HCT116 (cell line): ENCODE measurements around the gene SLC35C1. TPM values are rescaled to one million over a fixed set of nuclear protein-coding genes. Genes with fewer than 3 reads are reported as not detected.

Experiments used
- ATAC-seq: fragments of 200-7000 bp; cut with Tn5 transposase; 2 replicates; pipeline ENCODE4 v1.9.1; 2020; ENCODE audit warnings: mild to moderate bottlenecking, moderate library complexity
- BruUV-seq: library from RNA; stranded (reverse); fragments of 400-500 nt; replicated peaks from 2 replicates; lab custom pipeline; 2021; lab: Mats Ljungman, UMichigan
- CTCF ChIA-PET: fragments of 300-600 bp; sonication (Branson Sonifier 250); formaldehyde crosslinking; loops from one replicate; lab custom pipeline; 2021; ENCODE audit warnings: antibody characterized with exemption; lab: Charles Lee
- POLR2A ChIA-PET: fragments of 300-600, 350-600 bp; sonication (Branson Sonifier 250); formaldehyde crosslinking; loops from one replicate; lab custom pipeline; 2021; ENCODE audit warnings: antibody characterized with exemption; lab: Charles Lee
- RAD21 ChIA-PET, 2 experiments: fragments of 300-600 bp; sonication (Branson Sonifier 250); formaldehyde crosslinking; loops; one replicate each; lab custom pipeline; 2023; ENCODE audit warnings: low total read pairs in 2 of 2; ENCODE audit not compliant: uncharacterized antibody in 2 of 2, unreplicated experiment in 2 of 2, low non-redundant PET in 1 of 2; lab: Charles Lee
- DNase-seq: peaks from one replicate; pipeline ENCODE4 v3.0.0-alpha.2; 2010; ENCODE audit warnings: low read depth, low spot score
- H2AFZ ChIP-seq: fragments of 200-600 bp; shearing (Covaris generic), sonication (generic); 2 replicates; pipeline ENCODE4 v1.6.1; 2017; ENCODE audit warnings: low read depth, mixed run types, mixed read lengths, antibody characterized with exemption, low read length; ENCODE audit not compliant: poor library complexity, severe bottlenecking
- H3K27ac ChIP-seq: 2 replicates; pipeline ENCODE4 v1.5.1; 2012; ENCODE audit warnings: low read depth, low read length
- H3K27me3 ChIP-seq: fragments of 200-600 bp; sonication (generic); 2 replicates; pipeline ENCODE4 v1.6.1; 2016; ENCODE audit warnings: mixed run types, low read length, mixed read lengths; ENCODE audit not compliant: insufficient read depth
- H3K36me3 ChIP-seq, 2 experiments: fragments of 200-500 bp in 1 of 2; fragments of 200-600 bp in 1 of 2; sonication (Bioruptor generic) in 1 of 2; sonication (generic) in 1 of 2; 2 replicates each; pipeline versions ENCODE4 v1.5.1 to v1.6.1; 2014 to 2016; ENCODE audit warnings: low read length in 2 of 2, inconsistent platforms in 1 of 2, mixed read lengths in 1 of 2, mixed run types in 1 of 2; ENCODE audit not compliant: insufficient read depth in 2 of 2, control insufficient read depth in 1 of 2
- H3K4me1 ChIP-seq, 2 experiments: fragments of 200-600 bp in 1 of 2; sonication (generic) in 1 of 2; 2 replicates each; pipeline versions ENCODE4 v1.5.1 to v1.6.1; 2012 to 2017; ENCODE audit warnings: low read length in 2 of 2, inconsistent platforms in 1 of 2, mild to moderate bottlenecking in 1 of 2, mixed read lengths in 1 of 2, mixed run types in 1 of 2, moderate library complexity in 1 of 2; ENCODE audit not compliant: insufficient read depth in 2 of 2, control insufficient read depth in 1 of 2
- H3K4me2 ChIP-seq: fragments of 200-600 bp; sonication (generic); 2 replicates; pipeline ENCODE4 v1.6.1; 2017; ENCODE audit warnings: mixed run types, low read length, mixed read lengths
- H3K4me3 ChIP-seq, 2 experiments: fragments of 200-600 bp in 1 of 2; sonication (generic) in 1 of 2; replicated peaks in 1 of 2; 2 replicates each; pipeline ENCODE4 v1.5.1; 2011 to 2016; ENCODE audit warnings: low read length in 2 of 2, control low read depth in 1 of 2, low read depth in 1 of 2, mild to moderate bottlenecking in 1 of 2, mixed read lengths in 1 of 2, mixed run types in 1 of 2
- H3K79me2 ChIP-seq: fragments of 200-600 bp; sonication (generic); 2 replicates; pipeline ENCODE4 v1.6.1; 2017; ENCODE audit warnings: mild to moderate bottlenecking, mixed run types, low read length, moderate library complexity, mixed read lengths; ENCODE audit not compliant: insufficient read depth
- H3K9ac ChIP-seq: fragments of 200-600 bp; sonication (generic); 2 replicates; pipeline ENCODE4 v1.6.1; 2016; ENCODE audit warnings: low read length, mixed read lengths
- H3K9me2 ChIP-seq: fragments of 200-600 bp; sonication (generic), shearing (Covaris generic); 2 replicates; pipeline ENCODE4 v1.6.1; 2017; ENCODE audit warnings: mixed run types, mild to moderate bottlenecking, moderate library complexity; ENCODE audit not compliant: insufficient read depth
- H3K9me3 ChIP-seq, 2 experiments: fragments of 200-500 bp in 1 of 2; fragments of 200-600 bp in 1 of 2; sonication (Bioruptor generic) in 1 of 2; sonication (generic) in 1 of 2; 2 replicates each; pipeline ENCODE4 v1.6.1; 2014 to 2017; ENCODE audit warnings: low read length in 2 of 2, mixed read lengths in 2 of 2, inconsistent platforms in 1 of 2, low read depth in 1 of 2, mild to moderate bottlenecking in 1 of 2, mixed run types in 1 of 2, moderate library complexity in 1 of 2; ENCODE audit not compliant: control insufficient read depth in 1 of 2, insufficient read depth in 1 of 2
- H4K20me1 ChIP-seq: fragments of 200-600 bp; sonication (generic), shearing (Covaris generic); 2 replicates; pipeline ENCODE4 v1.6.1; 2017; ENCODE audit warnings: mixed run types, mild to moderate bottlenecking, moderate library complexity; ENCODE audit not compliant: insufficient read depth
- CBX3 ChIP-seq: IDR thresholded peaks from 2 replicates; pipeline ENCODE4 v1.6.1; 2012; ENCODE audit warnings: low read depth
- CTCF ChIP-seq, 3 experiments: fragments of 200-600 bp in 1 of 3; sonication (generic) in 1 of 3; IDR thresholded peaks in 2 of 3; conservative IDR thresholded peaks in 1 of 3; 2 replicates each; pipeline ENCODE4 v1.5.1; 2012 to 2017; ENCODE audit warnings: low read depth in 2 of 3, low read length in 2 of 3, antibody characterized with exemption in 1 of 3, borderline replicate concordance in 1 of 3, control low read depth in 1 of 3, mild to moderate bottlenecking in 1 of 3, mixed read lengths in 1 of 3, mixed run types in 1 of 3, moderate library complexity in 1 of 3; ENCODE audit not compliant: insufficient read depth in 1 of 3
- EGR1 ChIP-seq: IDR thresholded peaks from 2 replicates; pipeline ENCODE4 v1.6.1; 2012; ENCODE audit warnings: low read depth
- ELF1 ChIP-seq: IDR thresholded peaks from 2 replicates; pipeline ENCODE4 v1.6.1; 2012; ENCODE audit warnings: low read depth, borderline replicate concordance
- EZH2phosphoT487 ChIP-seq: fragments of 200-600 bp; IDR thresholded peaks from 2 replicates; pipeline ENCODE4 v1.6.1; 2018; ENCODE audit warnings: antibody characterized with exemption, borderline replicate concordance
- MAX ChIP-seq: IDR thresholded peaks from 2 replicates; pipeline ENCODE4 v1.6.1; 2012
- POLR2AphosphoS5 ChIP-seq: IDR thresholded peaks from 2 replicates; pipeline ENCODE4 v1.6.1; 2011; ENCODE audit warnings: mild to moderate bottlenecking, low read depth, low read length, moderate library complexity
- RAD21 ChIP-seq: IDR thresholded peaks from 2 replicates; pipeline ENCODE4 v1.6.1; 2012; ENCODE audit warnings: low read depth, mild to moderate bottlenecking
- REST ChIP-seq: IDR thresholded peaks from 2 replicates; pipeline ENCODE4 v1.6.1; 2012; ENCODE audit warnings: low read depth
- SP1 ChIP-seq: IDR thresholded peaks from 2 replicates; pipeline ENCODE4 v1.6.1; 2012; ENCODE audit warnings: low read depth
- SRF ChIP-seq: IDR thresholded peaks from 2 replicates; pipeline ENCODE4 v1.6.1; 2012; ENCODE audit warnings: low read depth
- TCF7L2 ChIP-seq: IDR thresholded peaks from 2 replicates; pipeline ENCODE4 v1.7.0; 2011; ENCODE audit warnings: borderline replicate concordance, inconsistent platforms; ENCODE audit not compliant: insufficient read depth, insufficient read length; ENCODE audit errors: extremely low read depth
- YY1 ChIP-seq: IDR thresholded peaks from 2 replicates; pipeline ENCODE4 v1.6.1; 2011; ENCODE audit warnings: low read length, low read depth, moderate library complexity, mild to moderate bottlenecking; ENCODE audit not compliant: insufficient replicate concordance; ENCODE audit errors: extremely low read depth
- ZBTB33 ChIP-seq: IDR thresholded peaks from 2 replicates; pipeline ENCODE4 v1.6.1; 2011; ENCODE audit warnings: mild to moderate bottlenecking, low read length, moderate library complexity; ENCODE audit not compliant: insufficient replicate concordance; ENCODE audit errors: extremely low read depth
- ZFX ChIP-seq: fragments of 450-650 bp; IDR thresholded peaks from 2 replicates; pipeline ENCODE4 v1.6.1; 2017
- ZNF274 ChIP-seq: fragments of 200-500 bp; sonication (Bioruptor generic); IDR thresholded peaks from 2 replicates; pipeline ENCODE4 v1.6.1; 2014; ENCODE audit warnings: mild to moderate bottlenecking, low read depth, low read length, inconsistent platforms
- intact Hi-C: fragments of 100-400 bp; cut with micrococcal nuclease; formaldehyde crosslinking; loops from 2 replicates; pipeline ENCODE4 v1.10.0; 2022
- total RNA-seq: library from RNA; stranded (reverse); gene quantifications from one replicate; pipeline ENCODE4 v1.2.1, GENCODE V29; 2021; ENCODE audit not compliant: unreplicated experiment

Gene SLC35C1
- total RNA-seq, 1 experiment from 2014 or later: 18.2 TPM

- Histone ChIP-seq H3K9ac (no peak overlapping the region), H3K4me3 (no peak overlapping the region), H4K20me1 (no peaks in the 10 kb centered on the region), H3K27me3 (no peaks in the 10 kb centered on the region), H2AFZ (no peak overlapping the region), H3K36me3 (peaks cover 20 to 26% of the 10 kb centered on the region in 2 experiments), H3K27ac (no peak overlapping the region), H3K4me2 (no peak overlapping the region), H3K9me3 (no peaks in the 10 kb centered on the region), H3K4me1 (peaks cover 0 to 5% of the 10 kb centered on the region in 2 experiments; a peak in 1 of 4 replicates), H3K79me2 (no peaks in the 10 kb centered on the region), H3K9me2 (no peaks in the 10 kb centered on the region)
- no TSS peak for BruUV-seq
- intact Hi-C loops: no loop called here
- RAD21 ChIA-PET: no interaction called here
- POLR2A ChIA-PET: no interaction called here
- CTCF ChIA-PET: no interaction called here
- no peak for TF ChIP-seq YY1
- TF ChIP-seq EGR1: no peak
- no peak for TF ChIP-seq ZFX
- TF ChIP-seq POLR2AphosphoS5: no peak
- TF ChIP-seq SRF: no peak
- no peak for TF ChIP-seq RAD21
- TF ChIP-seq TCF7L2: no peak
- TF ChIP-seq CBX3: no peak
- no peak for TF ChIP-seq CTCF (IDR thresholded peaks at IDR 0.05 in 2 of 3, conservative IDR thresholded peaks at IDR 0.05 in 1 of 3; ENCODE audit: borderline replicate concordance in 1 of 3, insufficient read depth in 1 of 3, low read depth in 2 of 3, low read length in 2 of 3)
- TF ChIP-seq ZNF274: no peak
- no peak for TF ChIP-seq EZH2phosphoT487
- TF ChIP-seq SP1: no peak
- no peak for TF ChIP-seq ELF1
- no peak for TF ChIP-seq REST
- TF ChIP-seq ZBTB33: no peak
- TF ChIP-seq MAX: no peak
- no peak for ATAC-seq
- no peak for DNase-seq
Observed at GRCh38 chr11:45860764-45861510, 56.0 kb downstream of the SLC35C1 start.
